H9 (cell line): ENCODE data around the gene CBX8. TPM values are rescaled to one million over a fixed set of nuclear protein-coding genes. Genes with fewer than 3 reads are reported as not detected.

Experiments used
- DNase-seq: peaks from one replicate; pipeline ENCODE4 v3.0.0-alpha.2; 2017
- H2AFZ ChIP-seq: one replicate; pipeline ENCODE4 v1.6.1; 2013; ENCODE audit warnings: mild to moderate bottlenecking, low read length, control low read depth, moderate library complexity
- H2AK5ac ChIP-seq: 2 replicates; pipeline ENCODE4 v1.6.1; 2013; ENCODE audit warnings: low read length, control low read depth, mixed read lengths; ENCODE audit not compliant: insufficient read length
- H2BK120ac ChIP-seq: one replicate; pipeline ENCODE4 v1.6.1; 2013; ENCODE audit warnings: low read depth, mild to moderate bottlenecking, low read length, control low read depth, inconsistent platforms; ENCODE audit not compliant: poor library complexity, severe bottlenecking
- H2BK12ac ChIP-seq: 2 replicates; pipeline ENCODE4 v1.6.1; 2013; ENCODE audit warnings: low read length, control low read depth, mixed read lengths, low read depth; ENCODE audit not compliant: insufficient read length
- H2BK15ac ChIP-seq: 2 replicates; pipeline ENCODE4 v1.6.1; 2013; ENCODE audit warnings: low read depth, low read length, control low read depth
- H2BK20ac ChIP-seq: one replicate; pipeline ENCODE4 v1.6.1; 2013; ENCODE audit warnings: low read depth, mild to moderate bottlenecking, low read length, control low read depth, inconsistent platforms; ENCODE audit not compliant: poor library complexity, severe bottlenecking
- H2BK5ac ChIP-seq: 2 replicates; pipeline ENCODE4 v1.6.1; 2013; ENCODE audit warnings: low read length, control low read depth, mixed read lengths; ENCODE audit not compliant: insufficient read length
- H3K14ac ChIP-seq: 2 replicates; pipeline ENCODE4 v1.6.1; 2013; ENCODE audit warnings: low read length, control low read depth; ENCODE audit not compliant: insufficient read depth
- H3K18ac ChIP-seq: 2 replicates; pipeline ENCODE4 v1.6.1; 2013; ENCODE audit warnings: low read depth, mild to moderate bottlenecking, mixed read lengths, low read length, control low read depth; ENCODE audit not compliant: insufficient read length
- H3K23ac ChIP-seq: 2 replicates; pipeline ENCODE4 v1.6.1; 2013; ENCODE audit warnings: low read length, control low read depth, mixed read lengths, low read depth; ENCODE audit not compliant: insufficient read length
- H3K23me2 ChIP-seq: 2 replicates; pipeline ENCODE4 v1.6.1; 2013; ENCODE audit warnings: low read depth, mild to moderate bottlenecking, mixed read lengths, low read length, control low read depth; ENCODE audit not compliant: insufficient read length, poor library complexity, severe bottlenecking
- H3K27ac ChIP-seq: 2 replicates; pipeline ENCODE4 v1.5.1; 2013; ENCODE audit warnings: low read length, control low read depth, mixed read lengths, low read depth; ENCODE audit not compliant: insufficient read length
- H3K27me3 ChIP-seq: 2 replicates; pipeline ENCODE4 v1.6.1; 2013; ENCODE audit warnings: low read length, control low read depth, inconsistent platforms; ENCODE audit not compliant: insufficient read depth
- H3K4ac ChIP-seq: 2 replicates; pipeline ENCODE4 v1.6.1; 2013; ENCODE audit warnings: low read depth, mild to moderate bottlenecking, control low read depth, inconsistent platforms, low read length, moderate library complexity
- H3K4me1 ChIP-seq: 2 replicates; pipeline ENCODE4 v1.6.1; 2013; ENCODE audit warnings: low read length, control low read depth, inconsistent platforms; ENCODE audit not compliant: insufficient read depth
- H3K4me2 ChIP-seq: 2 replicates; pipeline ENCODE4 v1.6.1; 2013; ENCODE audit warnings: low read length, control low read depth, mixed read lengths; ENCODE audit not compliant: insufficient read length, insufficient read depth
- H3K56ac ChIP-seq: 2 replicates; pipeline ENCODE4 v1.6.1; 2013; ENCODE audit warnings: low read depth, mild to moderate bottlenecking, mixed read lengths, low read length, control low read depth; ENCODE audit not compliant: insufficient read length
- H3K79me1 ChIP-seq: 2 replicates; pipeline ENCODE4 v1.6.1; 2013; ENCODE audit warnings: low read depth, mild to moderate bottlenecking, moderate library complexity, low read length, control low read depth, inconsistent platforms; ENCODE audit not compliant: insufficient read depth, poor library complexity, severe bottlenecking
- H3K79me2 ChIP-seq: 2 replicates; pipeline ENCODE4 v1.6.1; 2013; ENCODE audit warnings: low read length, control low read depth, inconsistent platforms; ENCODE audit not compliant: insufficient read depth
- H3K9ac ChIP-seq: 2 replicates; pipeline ENCODE4 v1.6.1; 2013; ENCODE audit warnings: low read length, control low read depth, mixed read lengths; ENCODE audit not compliant: insufficient read length; ENCODE audit errors: extremely low read depth
- H3K9me3 ChIP-seq: one replicate; pipeline ENCODE4 v1.6.1; 2013; ENCODE audit warnings: low read depth, low read length, inconsistent platforms; ENCODE audit not compliant: control insufficient read depth
- H3T11ph ChIP-seq: one replicate; pipeline ENCODE4 v1.6.1; 2013; ENCODE audit warnings: mild to moderate bottlenecking, low read length, control low read depth, inconsistent platforms
- H4K20me1 ChIP-seq: one replicate; pipeline ENCODE4 v1.6.1; 2013; ENCODE audit not compliant: control insufficient read depth, insufficient read length, insufficient read depth
- H4K5ac ChIP-seq: 2 replicates; pipeline ENCODE4 v1.6.1; 2013; ENCODE audit warnings: low read depth, mild to moderate bottlenecking, mixed read lengths, low read length, control low read depth; ENCODE audit not compliant: insufficient read length
- H4K8ac ChIP-seq: replicated peaks from 2 replicates; pipeline ENCODE4 v1.6.1; 2013; ENCODE audit warnings: low read length, control low read depth, mixed read lengths, low read depth; ENCODE audit not compliant: insufficient read length
- H4K91ac ChIP-seq: 2 replicates; pipeline ENCODE4 v1.6.1; 2013; ENCODE audit warnings: low read depth, mild to moderate bottlenecking, moderate library complexity, mixed read lengths, low read length, control low read depth; ENCODE audit not compliant: insufficient read length
- H3K27ac Mint-ChIP-seq, 3 experiments: 2 replicates in 2 of 3; 3 replicates in 1 of 3; pipeline ENCODE4 v1.8.0; 2020 to 2021; ENCODE audit warnings: mixed read lengths in 3 of 3, mild to moderate bottlenecking in 1 of 3, moderate library complexity in 1 of 3
- H3K27me3 Mint-ChIP-seq: 2 replicates; pipeline ENCODE4 v1.8.0; 2021; ENCODE audit warnings: low read depth, mild to moderate bottlenecking, moderate library complexity, mixed read lengths
- H3K36me3 Mint-ChIP-seq, 3 experiments: 2 replicates in 2 of 3; 3 replicates in 1 of 3; pipeline ENCODE4 v1.8.0; 2020 to 2021; ENCODE audit warnings: low read depth in 3 of 3, mixed read lengths in 3 of 3; ENCODE audit not compliant: insufficient read depth in 1 of 3
- H3K4me1 Mint-ChIP-seq, 2 experiments: 2 replicates each; pipeline ENCODE4 v1.8.0; 2020; ENCODE audit warnings: mixed read lengths in 2 of 2
- H3K4me3 Mint-ChIP-seq, 2 experiments: 2 replicates in 1 of 2; 3 replicates in 1 of 2; pipeline ENCODE4 v1.8.0; 2020 to 2021; ENCODE audit warnings: mild to moderate bottlenecking in 2 of 2, mixed read lengths in 2 of 2, moderate library complexity in 1 of 2
- H3K9me3 Mint-ChIP-seq, 2 experiments: 2 replicates in 1 of 2; 3 replicates in 1 of 2; pipeline ENCODE4 v1.8.0; 2020; ENCODE audit warnings: mild to moderate bottlenecking in 2 of 2, mixed read lengths in 2 of 2, moderate library complexity in 1 of 2
- CTCF ChIP-seq: fragments of 200-600 bp; sonication (generic); conservative IDR thresholded peaks from 3 replicates; pipeline ENCODE4 v1.8.0; 2021; ENCODE audit warnings: antibody characterized with exemption, mild to moderate bottlenecking
- WGBS: extraction: QIAGEN DNeasy Blood & Tissue Kit; methylation state at CpG from one replicate; pipeline ENCODE4 v1.1.7; 2013; ENCODE audit warnings: missing lambda C conversion rate, low lambda C conversion rate, mixed read lengths; ENCODE audit not compliant: insufficient read length; ENCODE audit errors: extremely low coverage; 5-methylcytosine and 5-hydroxymethylcytosine counted together
- total RNA-seq: library from RNA; stranded (reverse); gene quantifications from 2 replicates; pipeline ENCODE4 v1.2.1, GENCODE V29; 2021

The CBX8 gene
- total RNA-seq, 1 experiment from 2014 or later = 1.2 TPM

GRCh38 chr17:79840269-79840988, 43.6 kb upstream of the CBX8 start:
- H4K8ac ChIP-seq = no peak overlapping the region
- H3K23me2 ChIP-seq = peaks cover 46% of the 10 kb centered on the region
- no peak overlapping the region for H3K4ac ChIP-seq
- H3K9me3 ChIP-seq = no peaks in the 10 kb centered on the region
- peaks cover 26 to 40% of the 10 kb centered on the region in 2 experiments for H3K4me1 Mint-ChIP-seq
- H3K14ac ChIP-seq = no peak overlapping the region
- H2BK5ac ChIP-seq = no peak overlapping the region
- no peak overlapping the region for H2BK15ac ChIP-seq
- H4K91ac ChIP-seq = no peak overlapping the region
- no peaks in the 10 kb centered on the region for H4K20me1 ChIP-seq
- no peak overlapping the region for H2BK20ac ChIP-seq
- H3T11ph ChIP-seq = no peak overlapping the region
- H3K4me3 Mint-ChIP-seq = peak overlapping the region; percentile 12 to 63; a peak in 3 of 5 replicates
- no peak overlapping the region for H3K23ac ChIP-seq
- H2BK12ac ChIP-seq = no peak overlapping the region
- no peak overlapping the region for H3K27ac Mint-ChIP-seq
- peaks cover 2 to 5% of the 10 kb centered on the region in 2 experiments; a peak in 1 of 5 replicates for H3K9me3 Mint-ChIP-seq
- peak; percentile 47 for TF ChIP-seq CTCF
- WGBS = no CpG with 5 or more reads among the region's 74 CpGs
- H3K27me3 Mint-ChIP-seq = peaks cover 90% of the 10 kb centered on the region
- H3K27me3 ChIP-seq = peaks cover 63% of the 10 kb centered on the region
- no peak overlapping the region for H2BK120ac ChIP-seq
- H4K5ac ChIP-seq = no peak overlapping the region
- H2AFZ ChIP-seq = no peak overlapping the region
- H3K56ac ChIP-seq = no peak overlapping the region
- no peak overlapping the region for H3K4me2 ChIP-seq
- no peaks in the 10 kb centered on the region for H3K79me2 ChIP-seq
- no peaks in the 10 kb centered on the region; a peak in 1 of 7 replicates for H3K36me3 Mint-ChIP-seq
- peak overlapping the region; percentile 0 for H3K18ac ChIP-seq
- H2AK5ac ChIP-seq = no peak overlapping the region
- peak; percentile 74 for DNase-seq
- H3K27ac ChIP-seq = no peak overlapping the region
- H3K79me1 ChIP-seq = no peaks in the 10 kb centered on the region
- no peaks in the 10 kb centered on the region for H3K4me1 ChIP-seq
- H3K9ac ChIP-seq = no peak overlapping the region
